HCT116 (cell line): ENCODE data around the gene RALGPS1. TPM values are rescaled to one million over a fixed set of nuclear protein-coding genes. Genes with fewer than 3 reads are reported as not detected.

Experiments
- ATAC-seq: fragments of 200-7000 bp; cut with Tn5 transposase; 2 replicates; pipeline ENCODE4 v1.9.1; 2020; ENCODE audit warnings: mild to moderate bottlenecking, moderate library complexity
- BruUV-seq: library from RNA; stranded (reverse); fragments of 400-500 nt; replicated peaks from 2 replicates; lab custom pipeline; 2021; lab: Mats Ljungman, UMichigan
- CTCF ChIA-PET: fragments of 300-600 bp; sonication (Branson Sonifier 250); formaldehyde crosslinking; loops from one replicate; lab custom pipeline; 2021; ENCODE audit warnings: antibody characterized with exemption; lab: Charles Lee
- POLR2A ChIA-PET: fragments of 300-600, 350-600 bp; sonication (Branson Sonifier 250); formaldehyde crosslinking; loops from one replicate; lab custom pipeline; 2021; ENCODE audit warnings: antibody characterized with exemption; lab: Charles Lee
- RAD21 ChIA-PET, 2 experiments: fragments of 300-600 bp; sonication (Branson Sonifier 250); formaldehyde crosslinking; loops; one replicate each; lab custom pipeline; 2023; ENCODE audit warnings: low total read pairs in 2 of 2; ENCODE audit not compliant: uncharacterized antibody in 2 of 2, unreplicated experiment in 2 of 2, low non-redundant PET in 1 of 2; lab: Charles Lee
- DNase-seq: peaks from one replicate; pipeline ENCODE4 v3.0.0-alpha.2; 2010; ENCODE audit warnings: low read depth, low spot score
- H2AFZ ChIP-seq: fragments of 200-600 bp; shearing (Covaris generic), sonication (generic); 2 replicates; pipeline ENCODE4 v1.6.1; 2017; ENCODE audit warnings: low read depth, mixed run types, mixed read lengths, antibody characterized with exemption, low read length; ENCODE audit not compliant: poor library complexity, severe bottlenecking
- H3K27ac ChIP-seq: 2 replicates; pipeline ENCODE4 v1.5.1; 2012; ENCODE audit warnings: low read depth, low read length
- H3K27me3 ChIP-seq: fragments of 200-600 bp; sonication (generic); 2 replicates; pipeline ENCODE4 v1.6.1; 2016; ENCODE audit warnings: mixed run types, low read length, mixed read lengths; ENCODE audit not compliant: insufficient read depth
- H3K36me3 ChIP-seq, 2 experiments: fragments of 200-500 bp in 1 of 2; fragments of 200-600 bp in 1 of 2; sonication (Bioruptor generic) in 1 of 2; sonication (generic) in 1 of 2; 2 replicates each; pipeline versions ENCODE4 v1.5.1 to v1.6.1; 2014 to 2016; ENCODE audit warnings: low read length in 2 of 2, inconsistent platforms in 1 of 2, mixed read lengths in 1 of 2, mixed run types in 1 of 2; ENCODE audit not compliant: insufficient read depth in 2 of 2, control insufficient read depth in 1 of 2
- H3K4me1 ChIP-seq, 2 experiments: fragments of 200-600 bp in 1 of 2; sonication (generic) in 1 of 2; 2 replicates each; pipeline versions ENCODE4 v1.5.1 to v1.6.1; 2012 to 2017; ENCODE audit warnings: low read length in 2 of 2, inconsistent platforms in 1 of 2, mild to moderate bottlenecking in 1 of 2, mixed read lengths in 1 of 2, mixed run types in 1 of 2, moderate library complexity in 1 of 2; ENCODE audit not compliant: insufficient read depth in 2 of 2, control insufficient read depth in 1 of 2
- H3K4me2 ChIP-seq: fragments of 200-600 bp; sonication (generic); 2 replicates; pipeline ENCODE4 v1.6.1; 2017; ENCODE audit warnings: mixed run types, low read length, mixed read lengths
- H3K4me3 ChIP-seq, 2 experiments: fragments of 200-600 bp in 1 of 2; sonication (generic) in 1 of 2; replicated peaks in 1 of 2; 2 replicates each; pipeline ENCODE4 v1.5.1; 2011 to 2016; ENCODE audit warnings: low read length in 2 of 2, control low read depth in 1 of 2, low read depth in 1 of 2, mild to moderate bottlenecking in 1 of 2, mixed read lengths in 1 of 2, mixed run types in 1 of 2
- H3K79me2 ChIP-seq: fragments of 200-600 bp; sonication (generic); 2 replicates; pipeline ENCODE4 v1.6.1; 2017; ENCODE audit warnings: mild to moderate bottlenecking, mixed run types, low read length, moderate library complexity, mixed read lengths; ENCODE audit not compliant: insufficient read depth
- H3K9ac ChIP-seq: fragments of 200-600 bp; sonication (generic); 2 replicates; pipeline ENCODE4 v1.6.1; 2016; ENCODE audit warnings: low read length, mixed read lengths
- H3K9me2 ChIP-seq: fragments of 200-600 bp; sonication (generic), shearing (Covaris generic); 2 replicates; pipeline ENCODE4 v1.6.1; 2017; ENCODE audit warnings: mixed run types, mild to moderate bottlenecking, moderate library complexity; ENCODE audit not compliant: insufficient read depth
- H3K9me3 ChIP-seq, 2 experiments: fragments of 200-500 bp in 1 of 2; fragments of 200-600 bp in 1 of 2; sonication (Bioruptor generic) in 1 of 2; sonication (generic) in 1 of 2; 2 replicates each; pipeline ENCODE4 v1.6.1; 2014 to 2017; ENCODE audit warnings: low read length in 2 of 2, mixed read lengths in 2 of 2, inconsistent platforms in 1 of 2, low read depth in 1 of 2, mild to moderate bottlenecking in 1 of 2, mixed run types in 1 of 2, moderate library complexity in 1 of 2; ENCODE audit not compliant: control insufficient read depth in 1 of 2, insufficient read depth in 1 of 2
- H4K20me1 ChIP-seq: fragments of 200-600 bp; sonication (generic), shearing (Covaris generic); 2 replicates; pipeline ENCODE4 v1.6.1; 2017; ENCODE audit warnings: mixed run types, mild to moderate bottlenecking, moderate library complexity; ENCODE audit not compliant: insufficient read depth
- CBX3 ChIP-seq: IDR thresholded peaks from 2 replicates; pipeline ENCODE4 v1.6.1; 2012; ENCODE audit warnings: low read depth
- ELF1 ChIP-seq: IDR thresholded peaks from 2 replicates; pipeline ENCODE4 v1.6.1; 2012; ENCODE audit warnings: low read depth, borderline replicate concordance
- EZH2phosphoT487 ChIP-seq: fragments of 200-600 bp; IDR thresholded peaks from 2 replicates; pipeline ENCODE4 v1.6.1; 2018; ENCODE audit warnings: antibody characterized with exemption, borderline replicate concordance
- FOSL1 ChIP-seq: IDR thresholded peaks from 2 replicates; pipeline ENCODE4 v1.6.1; 2012; ENCODE audit warnings: low read depth
- JUND ChIP-seq: IDR thresholded peaks from 2 replicates; pipeline ENCODE4 v1.6.1; 2012
- POLR2A ChIP-seq: IDR thresholded peaks from 2 replicates; pipeline ENCODE4 v1.7.0; 2011; ENCODE audit warnings: borderline replicate concordance; ENCODE audit not compliant: insufficient read depth, insufficient read length; ENCODE audit errors: extremely low read depth
- RAD21 ChIP-seq: IDR thresholded peaks from 2 replicates; pipeline ENCODE4 v1.6.1; 2012; ENCODE audit warnings: low read depth, mild to moderate bottlenecking
- REST ChIP-seq: IDR thresholded peaks from 2 replicates; pipeline ENCODE4 v1.6.1; 2012; ENCODE audit warnings: low read depth
- SIN3A ChIP-seq: IDR thresholded peaks from 2 replicates; pipeline ENCODE4 v1.6.1; 2012; ENCODE audit warnings: low read depth
- TCF7L2 ChIP-seq: IDR thresholded peaks from 2 replicates; pipeline ENCODE4 v1.7.0; 2011; ENCODE audit warnings: borderline replicate concordance, inconsistent platforms; ENCODE audit not compliant: insufficient read depth, insufficient read length; ENCODE audit errors: extremely low read depth
- ZBTB33 ChIP-seq: IDR thresholded peaks from 2 replicates; pipeline ENCODE4 v1.6.1; 2011; ENCODE audit warnings: mild to moderate bottlenecking, low read length, moderate library complexity; ENCODE audit not compliant: insufficient replicate concordance; ENCODE audit errors: extremely low read depth
- ZNF274 ChIP-seq: fragments of 200-500 bp; sonication (Bioruptor generic); IDR thresholded peaks from 2 replicates; pipeline ENCODE4 v1.6.1; 2014; ENCODE audit warnings: mild to moderate bottlenecking, low read depth, low read length, inconsistent platforms
- intact Hi-C: fragments of 100-400 bp; cut with micrococcal nuclease; formaldehyde crosslinking; loops from 2 replicates; pipeline ENCODE4 v1.10.0; 2022
- total RNA-seq: library from RNA; stranded (reverse); gene quantifications from one replicate; pipeline ENCODE4 v1.2.1, GENCODE V29; 2021; ENCODE audit not compliant: unreplicated experiment

RALGPS1 gene
- total RNA-seq, 1 experiment from 2014 or later, result 7.6 TPM

DNA sequence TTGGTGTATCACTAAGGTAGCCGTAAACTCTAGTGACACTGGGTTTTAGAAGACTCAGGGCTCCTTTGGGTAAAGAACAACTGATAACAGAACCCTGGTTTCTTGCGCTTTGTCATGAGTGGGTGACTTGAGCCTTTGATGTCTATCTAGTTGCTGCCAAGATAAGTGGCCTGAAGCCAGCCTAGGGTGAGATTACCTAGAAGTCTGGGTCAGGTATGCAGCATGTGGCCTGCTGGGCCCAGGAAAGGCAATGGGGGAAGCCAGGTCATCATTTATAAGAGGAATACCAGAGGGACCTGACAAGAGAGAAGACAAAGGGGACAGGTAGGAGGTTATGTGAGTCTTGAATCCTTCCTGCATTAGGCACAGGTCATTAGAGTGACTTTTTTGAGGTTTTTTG lies 326.8 kb downstream of the RALGPS1 start:
- Histone ChIP-seq H3K27me3 (no peaks in the 10 kb centered on the region), H3K79me2 (no peaks in the 10 kb centered on the region), H3K9me3 (no peaks in the 10 kb centered on the region), H3K4me2 (no peak overlapping the region), H3K27ac (no peak overlapping the region), H4K20me1 (no peaks in the 10 kb centered on the region), H3K36me3 (peaks cover 0 to 11% of the 10 kb centered on the region in 2 experiments; a peak in 1 of 4 replicates), H3K9ac (no peak overlapping the region), H3K9me2 (no peaks in the 10 kb centered on the region), H2AFZ (no peak overlapping the region), H3K4me1 (no peaks in the 10 kb centered on the region), H3K4me3 (no peak overlapping the region)
- intact Hi-C loops, result no loop called here
- BruUV-seq, result no TSS peak
- ATAC-seq (no peak), DNase-seq (no peak)
- ChIA-PET POLR2A (no interaction called here), CTCF (no interaction called here), RAD21 (no interaction called here)
- no peak for TF ChIP-seq ZBTB33
- TF ChIP-seq FOSL1, result no peak
- no peak for TF ChIP-seq ELF1
- no peak for TF ChIP-seq ZNF274
- TF ChIP-seq POLR2A, result no peak
- no peak for TF ChIP-seq RAD21
- TF ChIP-seq JUND, result no peak
- TF ChIP-seq EZH2phosphoT487, result no peak
- no peak for TF ChIP-seq CBX3
- no peak for TF ChIP-seq SIN3A
- TF ChIP-seq TCF7L2, result no peak
- TF ChIP-seq REST, result no peak
